Measurements from ENCODE around the gene NFYC.

NFYC gene

GRCh38 chr1:40751802-40752201 is 60.3 kb downstream of the NFYC start:
- H3K9me2 ChIP-seq (replicated peaks; ENCODE audit: low read depth, low read length) = no peaks in the 10 kb centered on the region
- H3K36me3 ChIP-seq (ENCODE audit: insufficient read depth, low read length) = peaks cover 99% of the 10 kb centered on the region
- H4K20me1 ChIP-seq (ENCODE audit: insufficient read depth, low read length, poor library complexity, severe bottlenecking) = no peaks in the 10 kb centered on the region
- no peak overlapping the region for H3K4me3 ChIP-seq (ENCODE audit: low read length, poor library complexity, severe bottlenecking)
- no peak overlapping the region for H3K9ac ChIP-seq (ENCODE audit: low read depth, low read length, poor library complexity, severe bottlenecking)
- no peaks in the 10 kb centered on the region for H3K9me3 ChIP-seq (ENCODE audit: insufficient read depth, low read depth, low read length)
- H3F3A ChIP-seq (ENCODE audit: low read depth) = no peaks in the 10 kb centered on the region
- no peaks in the 10 kb centered on the region for H3K27me3 ChIP-seq (ENCODE audit: insufficient read depth, low read length, poor library complexity, severe bottlenecking)
- H3K4me1 ChIP-seq (ENCODE audit: insufficient read depth, low read length, poor library complexity, severe bottlenecking) = no peaks in the 10 kb centered on the region
- TF ChIP-seq, protein P1, sequence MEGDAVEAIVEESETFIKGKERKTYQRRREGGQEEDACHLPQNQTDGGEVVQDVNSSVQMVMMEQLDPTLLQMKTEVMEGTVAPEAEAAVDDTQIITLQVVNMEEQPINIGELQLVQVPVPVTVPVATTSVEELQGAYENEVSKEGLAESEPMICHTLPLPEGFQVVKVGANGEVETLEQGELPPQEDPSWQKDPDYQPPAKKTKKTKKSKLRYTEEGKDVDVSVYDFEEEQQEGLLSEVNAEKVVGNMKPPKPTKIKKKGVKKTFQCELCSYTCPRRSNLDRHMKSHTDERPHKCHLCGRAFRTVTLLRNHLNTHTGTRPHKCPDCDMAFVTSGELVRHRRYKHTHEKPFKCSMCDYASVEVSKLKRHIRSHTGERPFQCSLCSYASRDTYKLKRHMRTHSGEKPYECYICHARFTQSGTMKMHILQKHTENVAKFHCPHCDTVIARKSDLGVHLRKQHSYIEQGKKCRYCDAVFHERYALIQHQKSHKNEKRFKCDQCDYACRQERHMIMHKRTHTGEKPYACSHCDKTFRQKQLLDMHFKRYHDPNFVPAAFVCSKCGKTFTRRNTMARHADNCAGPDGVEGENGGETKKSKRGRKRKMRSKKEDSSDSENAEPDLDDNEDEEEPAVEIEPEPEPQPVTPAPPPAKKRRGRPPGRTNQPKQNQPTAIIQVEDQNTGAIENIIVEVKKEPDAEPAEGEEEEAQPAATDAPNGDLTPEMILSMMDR (conservative IDR thresholded peaks at IDR 0.05; ENCODE audit: low read length) = no peak
- no peak for TF ChIP-seq EZH2phosphoT487 (IDR thresholded peaks at IDR 0.05; ENCODE audit: borderline replicate concordance)
- no peak overlapping the region for H3K4me2 ChIP-seq (ENCODE audit: low read depth, low read length, poor library complexity, severe bottlenecking)
- no peak overlapping the region for H2AFZ ChIP-seq (ENCODE audit: low read length)
- peaks cover 3% of the 10 kb centered on the region; the same call in 1 of the 2 replicates for H3K79me2 ChIP-seq (ENCODE audit: insufficient read depth, low read length)

- Histone ChIP-seq H3K4me3 (ENCODE audit: low read length, poor library complexity, severe bottlenecking) (no peak overlapping the region), H3K4me2 (ENCODE audit: low read depth, low read length, poor library complexity, severe bottlenecking) (no peak overlapping the region), H3K9me3 (ENCODE audit: insufficient read depth, low read depth, low read length) (no peaks in the 10 kb centered on the region), H3K4me1 (ENCODE audit: insufficient read depth, low read length, poor library complexity, severe bottlenecking) (no peaks in the 10 kb centered on the region), H3K9ac (ENCODE audit: low read depth, low read length, poor library complexity, severe bottlenecking) (no peak overlapping the region), H3K79me2 (ENCODE audit: insufficient read depth, low read length) (no peaks in the 10 kb centered on the region), H3K27me3 (ENCODE audit: insufficient read depth, low read length, poor library complexity, severe bottlenecking) (no peaks in the 10 kb centered on the region), H3F3A (ENCODE audit: low read depth) (no peaks in the 10 kb centered on the region), H2AFZ (ENCODE audit: low read length) (no peak overlapping the region), H3K9me2 (replicated peaks; ENCODE audit: low read depth, low read length) (no peaks in the 10 kb centered on the region), H3K36me3 (ENCODE audit: insufficient read depth, low read length) (peaks cover 99% of the 10 kb centered on the region), H4K20me1 (ENCODE audit: insufficient read depth, low read length, poor library complexity, severe bottlenecking) (no peaks in the 10 kb centered on the region)
- TF ChIP-seq, protein P1 (conservative IDR thresholded peaks at IDR 0.05; ENCODE audit: low read length) = no peak
- no peak for TF ChIP-seq EZH2phosphoT487 (IDR thresholded peaks at IDR 0.05; ENCODE audit: borderline replicate concordance)
Measured at GRCh38 chr1:40753142-40753882, 61.8 kb downstream of the NFYC start.

GRCh38 chr1:40754201-40754600 is 62.7 kb downstream of the NFYC start:
- peaks cover 99% of the 10 kb centered on the region for H3K36me3 ChIP-seq (ENCODE audit: insufficient read depth, low read length)
- H3K79me2 ChIP-seq (ENCODE audit: insufficient read depth, low read length) = no peaks in the 10 kb centered on the region
- no peaks in the 10 kb centered on the region for H3K27me3 ChIP-seq (ENCODE audit: insufficient read depth, low read length, poor library complexity, severe bottlenecking)
- no peak for TF ChIP-seq EZH2phosphoT487 (IDR thresholded peaks at IDR 0.05; ENCODE audit: borderline replicate concordance)
- TF ChIP-seq, protein P1 (conservative IDR thresholded peaks at IDR 0.05; ENCODE audit: low read length) = no peak
- no peaks in the 10 kb centered on the region for H3K9me3 ChIP-seq (ENCODE audit: insufficient read depth, low read depth, low read length)
- H3K9ac ChIP-seq (ENCODE audit: low read depth, low read length, poor library complexity, severe bottlenecking) = no peak overlapping the region
- H3K9me2 ChIP-seq (replicated peaks; ENCODE audit: low read depth, low read length) = no peaks in the 10 kb centered on the region
- H4K20me1 ChIP-seq (ENCODE audit: insufficient read depth, low read length, poor library complexity, severe bottlenecking) = no peaks in the 10 kb centered on the region
- no peaks in the 10 kb centered on the region for H3K4me1 ChIP-seq (ENCODE audit: insufficient read depth, low read length, poor library complexity, severe bottlenecking)
- no peak overlapping the region for H2AFZ ChIP-seq (ENCODE audit: low read length)
- H3K4me3 ChIP-seq (ENCODE audit: low read length, poor library complexity, severe bottlenecking) = no peak overlapping the region
- H3F3A ChIP-seq (ENCODE audit: low read depth) = no peaks in the 10 kb centered on the region
- no peak overlapping the region for H3K4me2 ChIP-seq (ENCODE audit: low read depth, low read length, poor library complexity, severe bottlenecking)
